ENCODE measurements around the gene PGLYRP1.

PGLYRP1 gene

GRCh38 chr19:46049597-46049996 is 26.7 kb upstream of the PGLYRP1 start:
- DNase-seq (ENCODE audit: low read depth, low spot score) = no peak
- TF ChIP-seq, protein P1, sequence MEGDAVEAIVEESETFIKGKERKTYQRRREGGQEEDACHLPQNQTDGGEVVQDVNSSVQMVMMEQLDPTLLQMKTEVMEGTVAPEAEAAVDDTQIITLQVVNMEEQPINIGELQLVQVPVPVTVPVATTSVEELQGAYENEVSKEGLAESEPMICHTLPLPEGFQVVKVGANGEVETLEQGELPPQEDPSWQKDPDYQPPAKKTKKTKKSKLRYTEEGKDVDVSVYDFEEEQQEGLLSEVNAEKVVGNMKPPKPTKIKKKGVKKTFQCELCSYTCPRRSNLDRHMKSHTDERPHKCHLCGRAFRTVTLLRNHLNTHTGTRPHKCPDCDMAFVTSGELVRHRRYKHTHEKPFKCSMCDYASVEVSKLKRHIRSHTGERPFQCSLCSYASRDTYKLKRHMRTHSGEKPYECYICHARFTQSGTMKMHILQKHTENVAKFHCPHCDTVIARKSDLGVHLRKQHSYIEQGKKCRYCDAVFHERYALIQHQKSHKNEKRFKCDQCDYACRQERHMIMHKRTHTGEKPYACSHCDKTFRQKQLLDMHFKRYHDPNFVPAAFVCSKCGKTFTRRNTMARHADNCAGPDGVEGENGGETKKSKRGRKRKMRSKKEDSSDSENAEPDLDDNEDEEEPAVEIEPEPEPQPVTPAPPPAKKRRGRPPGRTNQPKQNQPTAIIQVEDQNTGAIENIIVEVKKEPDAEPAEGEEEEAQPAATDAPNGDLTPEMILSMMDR (IDR thresholded peaks at IDR 0.05; ENCODE audit: insufficient read depth, low read length, missing control alignments) = no peak
- ChIA-PET CTCF (interaction anchor here (1.0 to 6.5 kb wide), 4 partner anchors 21 to 32 kb away, joined by 3 to 48 read pairs (median 8); no protein-coding TSS in a partner anchor), POLR2A (interaction anchor here (0.5 kb wide), 1 partner anchor 20 kb away, joined by 5 read pairs; no protein-coding TSS in a partner anchor)
- no peak overlapping the region for H3K4me3 ChIP-seq (ENCODE audit: low read depth, low read length)

- TF ChIP-seq, protein P1 (IDR thresholded peaks at IDR 0.05; ENCODE audit: insufficient read depth, low read length, missing control alignments) = no peak
- DNase-seq (ENCODE audit: low read depth, low spot score) = no peak
- POLR2A ChIA-PET = no interaction called here
- no peak overlapping the region for H3K4me3 ChIP-seq (ENCODE audit: low read depth, low read length)
- CTCF ChIA-PET = interaction anchor here (0.7 to 5.1 kb wide), 7 partner anchors 8 to 34 kb away, joined by 3 to 67 read pairs (median 5); no protein-coding TSS in a partner anchor
Measured at GRCh38 chr19:46043519-46043918, 20.7 kb upstream of the PGLYRP1 start.

GRCh38 chr19:46042252-46042883 is 19.5 kb upstream of the PGLYRP1 start:
- ChIA-PET CTCF (interaction anchor here (0.7 to 5.1 kb wide), 7 partner anchors 8 to 223 kb away, joined by 3 to 67 read pairs (median 5); no protein-coding TSS in a partner anchor), POLR2A (interaction anchor here (0.7 kb wide), 1 partner anchor 127 kb away, joined by 3 read pairs; no protein-coding TSS in a partner anchor)
- TF ChIP-seq, protein P1 (IDR thresholded peaks at IDR 0.05; ENCODE audit: insufficient read depth, low read length, missing control alignments) = no peak

GRCh38 chr19:46040952-46041500 is 18.2 kb upstream of the PGLYRP1 start, which contains the start of gene IGFL4:
TSS of gene IGFL4 (minus strand) at chr19:46041002. CDS start at chr19:46040962, 40 bp downstream.
- ChIA-PET POLR2A (no interaction called here), CTCF (interaction anchor here (0.9 to 5.1 kb wide), 6 partner anchors 13 to 37 kb away, joined by 3 to 67 read pairs (median 6); no protein-coding TSS in a partner anchor)
- no peak for DNase-seq (ENCODE audit: low read depth, low spot score)
- H3K4me3 ChIP-seq (ENCODE audit: low read depth, low read length) = no peak within 1 kb of the TSS
- TF ChIP-seq, protein P1 (IDR thresholded peaks at IDR 0.05; ENCODE audit: insufficient read depth, low read length, missing control alignments) = no peak

More at GRCh38 chr19:46042252-46042883, 19.5 kb upstream of the PGLYRP1 start:
- no peak overlapping the region for H3K4me3 ChIP-seq (ENCODE audit: low read depth, low read length)
- DNase-seq (ENCODE audit: low read depth, low spot score) = no peak

GRCh38 chr19:46040125-46040524 is 17.3 kb upstream of the PGLYRP1 start:
- TF ChIP-seq, protein P1 (IDR thresholded peaks at IDR 0.05; ENCODE audit: insufficient read depth, low read length, missing control alignments) = no peak
- H3K4me3 ChIP-seq (ENCODE audit: low read depth, low read length) = no peak overlapping the region
- no peak for DNase-seq (ENCODE audit: low read depth, low spot score)
- ChIA-PET CTCF (interaction anchor here (0.9 to 5.1 kb wide), 5 partner anchors 12 to 38 kb away, joined by 3 to 67 read pairs (median 7); no protein-coding TSS in a partner anchor), POLR2A (no interaction called here)

DNA sequence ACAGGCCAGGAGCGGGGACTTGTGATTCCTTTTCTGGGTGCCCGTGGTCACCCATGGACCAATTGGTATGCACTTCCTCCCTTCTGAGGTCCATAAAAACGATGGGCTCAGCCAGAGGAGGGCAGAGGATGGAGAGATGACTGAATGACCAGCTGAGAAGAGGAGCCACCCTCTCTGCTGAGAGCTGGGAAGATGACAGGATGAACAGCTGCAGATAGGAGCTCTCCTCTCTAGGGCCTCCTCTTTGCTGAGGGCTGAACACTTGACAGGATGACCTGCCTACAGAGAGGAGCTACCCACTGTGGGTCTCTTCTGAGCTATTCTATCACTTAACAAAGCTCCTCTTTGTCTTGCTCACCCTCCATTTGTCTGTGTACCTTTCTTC is 13.9 kb upstream of the PGLYRP1 start:
- no peak overlapping the region for H3K4me3 ChIP-seq (ENCODE audit: low read depth, low read length)
- ChIA-PET POLR2A (interaction anchor here (0.6 kb wide), 1 partner anchor 41 kb away, joined by 3 read pairs; no protein-coding TSS in a partner anchor), CTCF (interaction anchor here (0.7 to 23.4 kb wide), 5 partner anchors 8 to 232 kb away, joined by 3 to 523 read pairs (median 5); no protein-coding TSS in a partner anchor)
- TF ChIP-seq, protein P1 (IDR thresholded peaks at IDR 0.05; ENCODE audit: insufficient read depth, low read length, missing control alignments) = no peak
- no peak for DNase-seq (ENCODE audit: low read depth, low spot score)
